Choroid plexus epithelial cell (primary cell): ENCODE data around the gene PIK3R1.
A peak's percentile ranks its signal among the peaks of the same experiment; 100 is the strongest.

Experiments used
- DNase-seq: peaks from one replicate; pipeline ENCODE4 v3.0.0-alpha.2; 2010; ENCODE audit warnings: low read depth
- H3K4me3 ChIP-seq: 2 replicates; pipeline ENCODE4 v1.5.1; 2011; ENCODE audit warnings: low read depth, mild to moderate bottlenecking, control low read depth, low read length, moderate library complexity
- CTCF ChIP-seq: conservative IDR thresholded peaks from 2 replicates; pipeline ENCODE4 v1.5.1; 2011; ENCODE audit warnings: low read depth, mild to moderate bottlenecking, control low read depth, inconsistent platforms, low read length, moderate library complexity

The PIK3R1 gene

GRCh38 chr5:68261169-68261568, 45.6 kb downstream of the PIK3R1 start:
- no peak overlapping the region for H3K4me3 ChIP-seq
- no peak for DNase-seq
- TF ChIP-seq CTCF = no peak

- DNase-seq = peak; percentile 71
- H3K4me3 ChIP-seq = no peak overlapping the region
- peak; percentile 36 for TF ChIP-seq CTCF
Observed at GRCh38 chr5:68261569-68262065, 46.1 kb downstream of the PIK3R1 start.

GRCh38 chr5:68264024-68264956, 48.7 kb downstream of the PIK3R1 start:
- no peak for TF ChIP-seq CTCF
- peak; percentile 83 for DNase-seq
- no peak overlapping the region for H3K4me3 ChIP-seq

GRCh38 chr5:68265347-68265746, 49.8 kb downstream of the PIK3R1 start:
- no peak overlapping the region for H3K4me3 ChIP-seq
- TF ChIP-seq CTCF = no peak
- DNase-seq = no peak

- H3K4me3 ChIP-seq = no peak overlapping the region
- DNase-seq = peak; percentile 41
- no peak for TF ChIP-seq CTCF
Observed at GRCh38 chr5:68265822-68266395, 50.4 kb downstream of the PIK3R1 start.

GRCh38 chr5:68266457-68266856, 50.9 kb downstream of the PIK3R1 start:
- no peak for TF ChIP-seq CTCF
- DNase-seq = peak; percentile 58

More at GRCh38 chr5:68266457-68266856, 50.9 kb downstream of the PIK3R1 start:
- H3K4me3 ChIP-seq = no peak overlapping the region
